Stimulated activated CD4-positive, alpha-beta T cell treated with anti-CD3 and anti-CD28 coated beads, Interleukin-15, amount 100 ng/mL, for 1 hour (primary cell): ENCODE results near the gene AMY1B.
"Not testable (repeated sequence)": the region's sequence is repeated elsewhere in the genome, so short reads cannot be mapped to it uniquely, and the experiment has no call there.

Experiments used
- DNase-seq, 2 donors: peaks; one replicate each; pipeline ENCODE4 v3.0.0-alpha.2; 2020; ENCODE audit warnings: low read depth in 1 of 2, low spot score in 1 of 2

Gene AMY1B

GRCh38 chr1:103696110-103696509, at the start of gene AMY1B:
TSS of gene AMY1B (minus strand) at chr1:103696210. CDS start at chr1:103695639, 571 bp downstream.
- DNase-seq: not testable (repeated sequence)

- DNase-seq: not testable (repeated sequence)
Measured at GRCh38 chr1:103745040-103745439, 49.0 kb upstream of the AMY1B start.

GRCh38 chr1:103744449-103744848, 48.4 kb upstream of the AMY1B start:
- not testable (repeated sequence) for DNase-seq

GRCh38 chr1:103738031-103738430, 42.0 kb upstream of the AMY1B start:
- DNase-seq: not testable (repeated sequence)

DNA sequence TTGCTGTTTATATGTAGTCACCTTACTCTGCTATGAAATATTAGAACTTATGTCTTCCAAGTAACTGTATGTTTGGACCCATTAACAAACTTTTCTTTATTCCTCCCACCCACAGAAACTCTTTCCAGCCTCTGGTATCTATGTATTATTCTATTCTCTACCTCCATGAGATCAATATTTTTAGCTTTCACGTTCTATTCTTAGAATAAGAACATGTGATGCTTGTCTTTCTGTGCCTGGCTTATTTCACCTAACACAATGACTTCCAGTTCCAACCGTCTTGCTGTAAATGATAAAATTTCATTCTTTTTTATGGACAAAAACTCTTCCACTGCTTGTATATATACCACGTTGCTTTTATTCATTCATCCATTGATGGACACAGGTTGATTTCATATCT, 39.3 kb upstream of the AMY1B start:
- DNase-seq: not testable (repeated sequence)

GRCh38 chr1:103721473-103721872, 25.5 kb upstream of the AMY1B start:
- DNase-seq: not testable (repeated sequence)

DNA sequence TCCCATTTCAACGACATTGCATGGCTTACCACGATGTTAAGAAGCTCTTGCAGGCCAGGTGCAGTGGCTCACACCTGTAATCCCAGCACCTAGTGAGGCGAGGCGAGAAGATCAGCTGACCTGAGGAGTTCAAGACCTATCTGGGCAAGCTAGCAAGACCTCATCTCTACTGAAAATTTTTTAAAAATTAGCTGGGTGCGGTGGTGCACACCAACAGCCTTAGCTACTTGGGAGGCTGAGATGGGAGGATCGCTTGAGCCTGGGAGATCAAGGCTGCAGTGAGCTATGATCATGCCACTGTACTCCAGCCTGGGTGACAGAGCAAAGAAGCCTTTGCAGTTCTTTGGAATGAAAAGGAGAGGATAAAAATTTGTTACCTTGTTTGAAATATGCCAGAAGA, 21.4 kb upstream of the AMY1B start:
- DNase-seq: not testable (repeated sequence)

GRCh38 chr1:103710381-103710780, 14.4 kb upstream of the AMY1B start:
- not testable (repeated sequence) for DNase-seq

DNA sequence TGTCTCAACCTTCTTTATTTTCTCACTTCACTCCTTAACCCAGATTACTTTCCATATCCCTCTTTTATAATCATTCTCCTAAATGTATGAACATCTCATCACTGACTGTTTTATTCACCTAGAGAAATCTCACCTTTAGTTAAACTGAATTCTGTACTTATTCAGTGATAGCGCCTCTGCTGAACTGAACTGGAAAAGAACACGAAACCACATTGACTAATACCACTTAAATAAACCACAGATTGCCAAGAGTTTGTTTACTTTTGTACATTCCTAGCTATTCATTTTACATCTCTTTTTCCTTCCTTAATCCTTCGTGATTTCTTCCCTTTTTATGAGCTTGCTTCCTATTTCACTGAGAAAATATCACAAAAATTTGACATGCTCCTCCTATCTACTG, 11.7 kb upstream of the AMY1B start:
- not testable (repeated sequence) for DNase-seq

DNA sequence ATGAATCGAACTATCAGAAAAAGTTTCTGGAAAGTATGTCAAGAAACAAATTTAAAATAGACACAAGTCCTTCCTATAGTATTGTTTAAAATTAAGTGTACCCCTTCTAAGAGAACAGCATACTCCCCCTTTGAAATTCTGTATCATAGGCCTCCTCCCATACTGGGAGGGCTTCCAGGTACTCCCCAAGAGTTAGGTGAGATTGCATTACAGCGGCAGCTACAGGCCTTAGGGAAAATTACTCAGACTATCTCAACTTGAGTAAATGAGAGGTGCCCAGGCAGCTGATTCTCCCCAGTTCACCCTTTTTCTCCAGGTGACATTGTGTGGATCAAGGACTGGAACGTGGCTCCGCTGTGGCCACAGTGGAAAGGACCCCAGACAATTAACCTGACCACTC, 5.2 kb upstream of the AMY1B start:
- DNase-seq: not testable (repeated sequence)

GRCh38 chr1:103700669-103701068, 4.7 kb upstream of the AMY1B start:
- DNase-seq: not testable (repeated sequence)

DNA sequence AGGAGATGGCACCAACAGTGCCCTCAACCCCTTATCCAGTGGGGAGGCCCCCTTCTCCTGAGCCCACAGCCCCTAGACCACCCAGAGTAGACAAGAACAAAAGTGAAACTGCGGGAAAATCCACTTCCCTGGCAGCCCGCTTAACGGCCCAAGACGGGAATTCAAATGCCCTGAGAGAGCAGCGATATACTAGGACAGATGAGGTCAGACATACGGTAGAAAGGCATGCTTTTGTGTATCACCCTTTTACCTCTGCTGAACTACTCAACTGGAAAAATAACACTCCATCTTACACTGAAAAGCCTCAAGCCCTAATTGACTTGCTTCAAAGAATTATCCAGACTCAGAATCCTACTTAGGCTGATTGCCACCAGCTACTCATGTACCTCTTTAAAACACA, 1.4 kb upstream of the AMY1B start:
- DNase-seq: not testable (repeated sequence)

DNA sequence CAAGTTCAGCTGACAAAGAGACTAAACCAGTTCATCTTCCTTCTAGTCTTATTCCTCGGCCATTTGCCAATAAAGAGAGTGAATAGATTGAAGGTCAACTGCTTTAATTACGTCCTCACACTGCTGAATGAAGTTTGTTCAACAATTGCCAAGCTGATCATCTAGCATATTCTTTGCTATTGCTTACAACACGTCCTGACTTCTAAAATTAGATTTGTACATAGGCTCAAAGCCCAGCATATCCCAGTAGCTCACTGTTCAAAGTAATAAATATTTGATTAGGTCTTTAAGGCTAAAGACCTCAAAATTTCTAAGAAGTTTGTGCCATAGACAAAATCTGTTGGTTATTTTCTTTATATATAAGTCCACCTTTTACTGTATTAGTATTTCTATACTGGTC, 19.7 kb downstream of the AMY1B start:
- DNase-seq: not testable (repeated sequence)

- DNase-seq: not testable (repeated sequence)
Measured at GRCh38 chr1:103655460-103655859, 40.5 kb downstream of the AMY1B start, which contains the start of gene AMY1A. TSS of gene AMY1A (plus strand) at chr1:103655760. CDS start at chr1:103656331, 571 bp downstream.

DNA sequence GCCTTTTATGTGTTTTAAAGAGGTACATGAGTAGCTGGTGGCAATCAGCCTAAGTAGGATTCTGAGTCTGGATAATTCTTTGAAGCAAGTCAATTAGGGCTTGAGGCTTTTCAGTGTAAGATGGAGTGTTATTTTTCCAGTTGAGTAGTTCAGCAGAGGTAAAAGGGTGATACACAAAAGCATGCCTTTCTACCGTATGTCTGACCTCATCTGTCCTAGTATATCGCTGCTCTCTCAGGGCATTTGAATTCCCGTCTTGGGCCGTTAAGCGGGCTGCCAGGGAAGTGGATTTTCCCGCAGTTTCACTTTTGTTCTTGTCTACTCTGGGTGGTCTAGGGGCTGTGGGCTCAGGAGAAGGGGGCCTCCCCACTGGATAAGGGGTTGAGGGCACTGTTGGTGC, 41.9 kb downstream of the AMY1B start:
- not testable (repeated sequence) for DNase-seq

DNA sequence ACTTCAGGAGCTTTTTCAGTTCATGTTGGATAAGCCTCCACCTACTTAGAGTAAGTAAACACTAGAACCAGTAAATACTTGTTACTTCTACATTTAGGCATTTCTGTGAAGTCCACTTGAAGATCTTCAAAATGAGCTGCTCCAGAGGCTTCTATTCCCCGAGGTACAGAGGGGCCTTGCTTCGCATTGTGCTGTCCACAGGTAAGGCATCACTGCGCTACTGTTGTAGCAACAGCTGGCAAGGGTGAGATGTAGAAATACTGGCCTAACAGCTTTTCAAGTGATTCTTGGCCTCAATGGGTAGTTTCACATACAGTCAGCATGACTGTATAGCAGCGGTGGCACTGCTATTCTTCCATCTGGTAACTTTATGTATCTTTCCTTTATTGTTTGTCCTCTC, 45.1 kb downstream of the AMY1B start:
- DNase-seq: not testable (repeated sequence)

DNA sequence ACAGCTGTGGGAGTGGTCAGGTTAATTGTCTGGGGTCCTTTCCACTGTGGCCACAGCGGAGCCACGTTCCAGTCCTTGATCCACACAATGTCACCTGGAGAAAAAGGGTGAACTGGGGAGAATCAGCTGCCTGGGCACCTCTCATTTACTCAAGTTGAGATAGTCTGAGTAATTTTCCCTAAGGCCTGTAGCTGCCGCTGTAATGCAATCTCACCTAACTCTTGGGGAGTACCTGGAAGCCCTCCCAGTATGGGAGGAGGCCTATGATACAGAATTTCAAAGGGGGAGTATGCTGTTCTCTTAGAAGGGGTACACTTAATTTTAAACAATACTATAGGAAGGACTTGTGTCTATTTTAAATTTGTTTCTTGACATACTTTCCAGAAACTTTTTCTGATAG, 45.7 kb downstream of the AMY1B start:
- DNase-seq: not testable (repeated sequence)

GRCh38 chr1:103643908-103644307, 52.1 kb downstream of the AMY1B start:
- DNase-seq: not testable (repeated sequence)

- DNase-seq: not testable (repeated sequence)
Measured at GRCh38 chr1:103641194-103641593, 54.8 kb downstream of the AMY1B start.
